Spinal cord (tissue), 10 donors: Measurements from ENCODE around the gene GPHB5. TPM values are rescaled to one million over a fixed set of nuclear protein-coding genes. Genes with fewer than 3 reads are reported as not detected.

ENCODE experiments used
- DNase-seq, 6 donors: peaks; one replicate each; pipeline versions ENCODE4 v3.0.0 to v3.0.0-alpha.2; 2013 to 2015; ENCODE audit warnings: low spot score in 6 of 6, low read depth in 4 of 6
- H3K27ac ChIP-seq: one replicate; pipeline ENCODE4 v1.5.1; 2013; ENCODE audit warnings: low read depth, low read length, control low read depth
- H3K27me3 ChIP-seq: one replicate; pipeline ENCODE4 v1.6.1; 2013; ENCODE audit warnings: low read length; ENCODE audit not compliant: control insufficient read depth, insufficient read depth
- H3K36me3 ChIP-seq: one replicate; pipeline ENCODE4 v1.6.1; 2013; ENCODE audit warnings: low read length; ENCODE audit not compliant: control insufficient read depth, insufficient read depth
- H3K4me1 ChIP-seq: one replicate; pipeline ENCODE4 v1.6.1; 2013; ENCODE audit warnings: low read length; ENCODE audit not compliant: control insufficient read depth, insufficient read depth
- H3K4me3 ChIP-seq: one replicate; pipeline ENCODE4 v1.5.1; 2013; ENCODE audit warnings: low read depth, low read length, control low read depth
- H3K9me3 ChIP-seq: one replicate; pipeline ENCODE4 v1.6.1; 2013; ENCODE audit warnings: low read length; ENCODE audit not compliant: control insufficient read depth, insufficient read depth
- WGBS: methylation state at CpG from one replicate; pipeline ENCODE4 v1.1.5; 2013; ENCODE audit warnings: missing lambda C conversion rate; ENCODE audit not compliant: insufficient coverage; 5-methylcytosine and 5-hydroxymethylcytosine counted together
- long read RNA-seq, 4 donors: transcript quantifications; one replicate each; lab custom pipeline, GENCODE V29; 2026
- polyA plus RNA-seq, 2 donors: library from polyadenylated mRNA; unstranded; fragments of 120-200 nt; gene quantifications; one replicate each; pipeline ENCODE4 v1.2.1, GENCODE V29; 2013; ENCODE audit not compliant: insufficient read length in 2 of 2
- total RNA-seq, 2 donors: library from RNA; depleted of rRNA in 1 of 2; stranded (reverse); fragments of 120-200 nt in 1 of 2; fragments of >200 nt in 1 of 2; gene quantifications; one replicate each; pipeline versions ENCODE4 v1.2.3 to v1.2.4, GENCODE V29; 2013 to 2014
- donor health status: healthy.

The GPHB5 gene
- total RNA-seq (not detected), polyA plus RNA-seq (not detected)
- long read RNA-seq, donor 1 = 0 reads
- long read RNA-seq, donor 2 = 0 reads
- long read RNA-seq, donor 3 = 0 reads
- long read RNA-seq, donor 4 = 0 reads

- H3K4me3 ChIP-seq = no peak within 1 kb of the TSS
- no peaks in the 10 kb centered on the region for H3K36me3 ChIP-seq
- no peaks in the 10 kb centered on the region for H3K9me3 ChIP-seq
- no peaks in the 10 kb centered on the region for H3K4me1 ChIP-seq
- H3K27ac ChIP-seq = no peak within 1 kb of the TSS
- DNase-seq = no peak
- no peaks in the 10 kb centered on the region for H3K27me3 ChIP-seq
These were observed at the start of gene GPHB5 for GRCh38 chr14:63318835-63319234. TSS of gene GPHB5 (minus strand) at chr14:63318935. CDS start at chr14:63317849, 1,086 bp downstream.

- Histone ChIP-seq H3K27me3 (no peaks in the 10 kb centered on the region), H3K9me3 (no peaks in the 10 kb centered on the region), H3K4me1 (no peaks in the 10 kb centered on the region), H3K36me3 (no peaks in the 10 kb centered on the region), H3K4me3 (no peak overlapping the region), H3K27ac (no peak overlapping the region)
- DNase-seq = no peak
These were observed 49.1 kb upstream of the GPHB5 start for GRCh38 chr14:63367742-63368364.

GRCh38 chr14:63362389-63362819 is 43.7 kb upstream of the GPHB5 start:
- Histone ChIP-seq H3K9me3 (no peaks in the 10 kb centered on the region), H3K27me3 (no peaks in the 10 kb centered on the region), H3K4me1 (peaks cover 4% of the 10 kb centered on the region), H3K27ac (no peak overlapping the region), H3K36me3 (no peaks in the 10 kb centered on the region), H3K4me3 (no peak overlapping the region)
- 15% methylated on average over 5 of the region's 8 CpGs for WGBS
- DNase-seq = peak in 4 of 6 donors; percentile 6 to 93 (median 36)

GRCh38 chr14:63361790-63362189 is 43.1 kb upstream of the GPHB5 start:
- Histone ChIP-seq H3K27ac (no peak overlapping the region), H3K27me3 (no peaks in the 10 kb centered on the region), H3K36me3 (no peaks in the 10 kb centered on the region), H3K9me3 (no peaks in the 10 kb centered on the region), H3K4me1 (peaks cover 4% of the 10 kb centered on the region), H3K4me3 (no peak overlapping the region)
- DNase-seq = no peak
- WGBS = 67% methylated on average over 3 of the region's 4 CpGs

GRCh38 chr14:63357841-63358240 is 39.1 kb upstream of the GPHB5 start:
- Histone ChIP-seq H3K4me3 (no peak overlapping the region), H3K27me3 (no peaks in the 10 kb centered on the region), H3K27ac (no peak overlapping the region), H3K4me1 (peaks cover 4% of the 10 kb centered on the region), H3K36me3 (no peaks in the 10 kb centered on the region), H3K9me3 (no peaks in the 10 kb centered on the region)
- 92% methylated on average over 6 of the region's 7 CpGs for WGBS
- DNase-seq = no peak

GRCh38 chr14:63345826-63346225 is 27.1 kb upstream of the GPHB5 start:
- no peak overlapping the region for H3K27ac ChIP-seq
- H3K4me1 ChIP-seq = no peaks in the 10 kb centered on the region
- H3K9me3 ChIP-seq = no peaks in the 10 kb centered on the region
- no peaks in the 10 kb centered on the region for H3K36me3 ChIP-seq
- DNase-seq = peak in 1 of 6 donors; percentile 15
- no peak overlapping the region for H3K4me3 ChIP-seq
- WGBS = no CpG with 5 or more reads among the region's 3 CpGs
- no peaks in the 10 kb centered on the region for H3K27me3 ChIP-seq

GRCh38 chr14:63344336-63344735 is 25.6 kb upstream of the GPHB5 start:
- Histone ChIP-seq H3K27ac (no peak overlapping the region), H3K27me3 (no peaks in the 10 kb centered on the region), H3K9me3 (no peaks in the 10 kb centered on the region), H3K36me3 (no peaks in the 10 kb centered on the region), H3K4me3 (no peak overlapping the region), H3K4me1 (no peaks in the 10 kb centered on the region)
- DNase-seq = no peak
- WGBS = 49% methylated on average over 4 of the region's 4 CpGs

- H3K9me3 ChIP-seq = no peaks in the 10 kb centered on the region
- H3K27ac ChIP-seq = no peak overlapping the region
- no peaks in the 10 kb centered on the region for H3K27me3 ChIP-seq
- no peak overlapping the region for H3K4me3 ChIP-seq
- no CpG with 5 or more reads among the region's 1 CpG for WGBS
- H3K36me3 ChIP-seq = no peaks in the 10 kb centered on the region
- no peaks in the 10 kb centered on the region for H3K4me1 ChIP-seq
- DNase-seq = no peak
These were observed 25.1 kb upstream of the GPHB5 start for GRCh38 chr14:63343878-63344277.

- peak in 2 of 6 donors; percentile 4 to 45 for DNase-seq
- no peak overlapping the region for H3K27ac ChIP-seq
- 45% methylated on average over 3 of the region's 7 CpGs for WGBS
- H3K4me3 ChIP-seq = no peak overlapping the region
- H3K9me3 ChIP-seq = no peaks in the 10 kb centered on the region
- H3K4me1 ChIP-seq = no peaks in the 10 kb centered on the region
- H3K27me3 ChIP-seq = no peaks in the 10 kb centered on the region
- no peaks in the 10 kb centered on the region for H3K36me3 ChIP-seq
These were observed 23.6 kb upstream of the GPHB5 start for GRCh38 chr14:63342371-63342770.
